Activated naive CD4-positive, alpha-beta T cell treated with anti-CD3 and anti-CD28 coated beads, Interleukin-2, amount 50 U/mL, for 16 hours (primary cell): ENCODE data around the gene UBLCP1.
"Not testable (repeated sequence)": the region's sequence is repeated elsewhere in the genome, so short reads cannot be mapped to it uniquely, and the experiment has no call there.

Experiments used
- DNase-seq: peaks from one replicate; pipeline ENCODE4 v3.0.0-alpha.2; 2020

UBLCP1 gene, protein sequence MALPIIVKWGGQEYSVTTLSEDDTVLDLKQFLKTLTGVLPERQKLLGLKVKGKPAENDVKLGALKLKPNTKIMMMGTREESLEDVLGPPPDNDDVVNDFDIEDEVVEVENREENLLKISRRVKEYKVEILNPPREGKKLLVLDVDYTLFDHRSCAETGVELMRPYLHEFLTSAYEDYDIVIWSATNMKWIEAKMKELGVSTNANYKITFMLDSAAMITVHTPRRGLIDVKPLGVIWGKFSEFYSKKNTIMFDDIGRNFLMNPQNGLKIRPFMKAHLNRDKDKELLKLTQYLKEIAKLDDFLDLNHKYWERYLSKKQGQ

GRCh38 chr5:159262859-159263568 lies at the start of gene UBLCP1:
UBLCP1 (plus strand) TSS chr5:159263290; CDS start chr5:159268916, 5,626 bp downstream.
- peak; percentile 75 for DNase-seq

DNA sequence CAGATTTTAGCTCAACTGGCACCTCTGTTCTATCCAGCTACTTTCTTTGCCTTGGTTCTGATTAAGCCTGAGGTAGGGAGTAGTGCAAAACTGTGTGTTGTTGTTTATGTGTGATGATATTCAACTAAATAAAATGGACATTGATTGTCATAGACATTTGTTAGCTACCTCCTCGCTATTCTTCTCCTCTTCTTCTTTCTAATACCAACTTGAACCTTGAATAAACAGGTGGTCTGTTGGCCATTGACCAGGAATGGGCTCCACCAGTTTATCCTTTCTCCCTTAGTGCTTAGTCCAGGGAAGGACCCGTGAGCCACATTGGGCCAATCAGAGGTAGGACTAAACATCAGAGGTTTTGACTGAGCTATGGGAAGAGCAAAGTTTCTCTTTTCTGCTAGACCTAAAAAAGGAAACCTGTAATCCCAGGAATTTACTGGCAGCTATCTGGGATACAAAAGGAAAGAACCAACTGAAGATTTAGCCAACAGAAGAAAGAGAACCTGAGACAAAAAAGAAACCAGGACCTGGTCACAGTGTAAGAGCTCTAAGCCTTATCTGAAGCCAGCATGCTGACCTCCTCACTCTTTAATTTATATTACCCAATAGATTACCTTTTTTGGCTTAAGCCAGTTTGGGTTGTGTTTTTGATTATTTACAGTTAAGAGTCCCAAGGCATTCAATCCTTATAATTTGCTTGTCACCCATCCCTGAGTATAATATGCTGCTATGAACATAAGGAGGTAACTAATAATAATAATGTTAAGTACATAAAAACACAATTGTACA lies 48.4 kb upstream of the UBLCP1 start:
- DNase-seq = no peak

GRCh38 chr5:159215886-159216285 lies 47.2 kb upstream of the UBLCP1 start:
- DNase-seq = no peak

- no peak for DNase-seq
These were observed 46.6 kb upstream of the UBLCP1 start for GRCh38 chr5:159216454-159216853.

DNA sequence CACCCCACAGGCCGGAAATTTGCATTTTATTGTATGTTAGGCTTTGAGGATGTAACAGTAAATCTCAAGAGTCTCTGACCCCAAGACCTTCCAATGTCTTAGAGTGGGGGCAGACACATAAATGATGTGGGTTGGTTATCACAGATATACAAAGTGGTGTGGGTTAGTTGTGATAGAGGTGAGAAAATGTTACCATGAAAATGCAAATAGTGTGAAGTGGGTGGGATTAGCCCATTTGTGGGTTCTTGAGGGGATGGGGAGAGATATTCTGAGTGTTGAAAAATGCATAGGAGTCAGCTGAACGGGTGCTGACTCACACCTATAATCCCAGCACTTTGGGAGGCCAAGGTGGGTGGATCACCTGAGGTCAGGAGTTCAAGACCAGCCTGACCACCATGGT lies 45.9 kb upstream of the UBLCP1 start:
- no peak for DNase-seq

GRCh38 chr5:159218595-159219023 lies 44.5 kb upstream of the UBLCP1 start:
- DNase-seq = no peak

- no peak for DNase-seq
These were observed 42.9 kb upstream of the UBLCP1 start for GRCh38 chr5:159220206-159220605.

DNA sequence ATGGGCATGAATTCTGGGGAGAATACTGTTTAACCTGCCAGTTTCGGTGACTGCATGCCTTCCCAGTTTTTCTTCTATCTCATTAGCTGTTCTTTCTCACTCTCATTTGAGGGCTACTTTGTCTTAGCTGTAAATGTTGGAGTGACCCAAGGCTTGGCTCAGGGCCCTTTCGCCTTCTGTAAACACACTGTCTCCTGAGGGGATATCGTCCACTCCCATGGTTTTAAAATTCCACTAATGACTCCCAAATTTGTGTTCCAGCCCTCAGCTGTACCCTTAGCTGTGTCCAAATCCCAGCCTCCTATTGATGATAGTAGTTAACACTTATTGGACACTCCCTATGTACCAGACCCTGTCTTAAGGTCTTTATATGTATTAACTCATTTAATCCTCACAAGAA lies 39.6 kb upstream of the UBLCP1 start:
- DNase-seq = no peak

DNA sequence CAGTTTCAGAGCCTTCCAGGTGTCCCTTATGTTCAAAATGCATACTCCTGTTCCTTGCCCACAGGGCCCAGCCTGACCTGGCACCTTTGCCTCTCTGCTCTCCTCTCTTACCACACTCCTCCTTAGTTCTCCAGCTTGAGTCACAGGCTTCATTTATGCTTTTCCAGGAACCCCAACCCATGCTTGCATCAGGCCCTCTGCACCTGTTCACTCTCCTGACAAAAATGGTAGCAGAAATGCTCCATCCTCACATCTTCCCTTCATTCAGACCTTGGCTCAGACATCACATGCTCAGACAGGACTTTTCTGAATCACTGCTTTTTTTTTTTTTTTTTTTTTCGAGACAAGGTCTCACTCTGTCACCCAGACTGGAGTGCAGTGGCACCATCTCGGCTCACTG lies 38.6 kb upstream of the UBLCP1 start:
- no peak for DNase-seq

DNA sequence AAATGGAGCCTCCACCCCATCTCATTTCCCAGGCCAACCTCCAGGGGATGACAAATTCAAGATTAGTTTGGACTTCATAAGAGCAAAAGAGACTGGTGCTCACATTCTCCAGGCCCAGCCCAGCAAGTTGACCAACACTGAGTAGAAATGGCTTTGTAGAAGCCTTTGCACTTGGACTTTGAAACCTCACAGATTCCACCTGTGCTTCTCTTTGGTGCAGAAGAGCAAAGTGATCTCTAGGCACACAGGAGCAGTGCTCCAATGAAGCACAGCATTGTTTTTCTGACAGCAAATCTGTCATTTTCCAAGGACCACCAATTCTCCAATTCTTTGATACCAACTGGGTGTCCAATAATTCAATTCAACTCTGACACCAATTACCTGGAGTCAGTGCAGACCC lies 36.6 kb upstream of the UBLCP1 start:
- DNase-seq = no peak

GRCh38 chr5:159227452-159227851 lies 35.6 kb upstream of the UBLCP1 start:
- DNase-seq = no peak

- DNase-seq = not testable (repeated sequence)
These were observed 35.0 kb upstream of the UBLCP1 start for GRCh38 chr5:159228097-159228496.

DNA sequence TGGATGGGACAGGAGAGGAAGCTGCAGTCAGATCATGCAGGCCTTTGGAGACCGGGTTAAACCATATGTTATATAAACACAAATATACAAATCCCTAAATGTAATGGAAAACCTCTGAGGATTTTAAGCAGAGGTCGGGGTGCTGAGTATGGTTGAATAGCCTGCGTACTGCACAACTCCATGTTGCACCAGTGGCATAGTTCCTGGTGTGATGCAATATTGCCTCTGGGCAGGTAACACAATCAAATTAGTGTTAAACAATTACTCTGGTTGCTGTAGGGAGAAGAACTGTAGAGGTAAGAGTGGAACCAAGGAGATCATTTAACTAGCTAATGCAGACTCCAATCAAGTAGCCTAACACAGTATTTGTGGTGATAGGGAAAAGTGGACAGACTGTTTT lies 32.4 kb upstream of the UBLCP1 start:
- no peak for DNase-seq

DNA sequence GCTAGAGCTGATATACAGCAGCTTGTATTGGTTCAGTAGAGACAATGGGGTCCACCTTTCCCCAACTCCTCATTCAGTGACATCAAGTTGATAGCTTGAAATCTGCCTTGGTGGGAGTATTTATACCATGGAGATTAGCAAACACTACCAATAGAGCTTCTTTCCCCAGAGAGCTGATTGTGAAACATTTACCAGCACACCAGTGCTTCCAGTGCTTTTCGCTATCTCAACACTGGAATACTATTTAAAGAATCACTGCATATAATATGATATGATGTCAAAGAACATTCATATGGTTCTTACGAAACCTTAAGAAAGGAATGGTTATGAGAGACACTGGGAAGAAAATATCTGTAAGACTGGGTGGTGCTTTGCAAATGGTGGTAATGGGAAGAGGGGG lies 31.9 kb upstream of the UBLCP1 start:
- no peak for DNase-seq

DNA sequence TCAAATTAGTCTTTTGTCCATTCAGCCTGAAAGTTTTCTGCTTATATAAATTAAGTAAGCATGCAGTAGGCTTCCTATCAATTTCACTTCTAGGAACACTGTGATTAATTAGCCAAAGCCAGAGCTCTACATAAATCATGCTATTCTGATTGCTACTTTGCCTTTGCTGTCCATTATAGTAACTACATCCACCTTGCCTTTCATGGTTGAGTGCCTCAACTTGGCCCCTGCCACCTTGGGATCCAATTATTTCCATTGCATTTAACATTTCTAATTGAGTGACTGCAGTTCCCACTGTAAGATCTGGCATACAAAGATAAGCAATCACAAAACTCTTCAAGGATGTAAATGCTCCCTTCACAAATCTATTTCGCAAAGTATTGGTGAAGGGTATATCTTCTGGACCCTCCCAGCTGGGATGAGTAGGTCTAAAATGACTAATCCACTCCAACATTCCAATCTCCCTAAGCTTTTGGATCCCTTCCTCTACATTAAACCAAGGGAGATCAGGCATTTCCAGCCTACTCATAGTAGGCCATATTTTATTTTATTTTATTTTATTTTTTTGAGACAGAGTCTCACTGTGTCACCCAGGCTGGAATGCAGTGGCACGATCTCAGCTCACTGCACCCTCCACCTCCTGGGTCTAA lies 27.1 kb upstream of the UBLCP1 start:
- not testable (repeated sequence) for DNase-seq

- DNase-seq = peak; percentile 12
These were observed 22.7 kb upstream of the UBLCP1 start for GRCh38 chr5:159240301-159240870.

DNA sequence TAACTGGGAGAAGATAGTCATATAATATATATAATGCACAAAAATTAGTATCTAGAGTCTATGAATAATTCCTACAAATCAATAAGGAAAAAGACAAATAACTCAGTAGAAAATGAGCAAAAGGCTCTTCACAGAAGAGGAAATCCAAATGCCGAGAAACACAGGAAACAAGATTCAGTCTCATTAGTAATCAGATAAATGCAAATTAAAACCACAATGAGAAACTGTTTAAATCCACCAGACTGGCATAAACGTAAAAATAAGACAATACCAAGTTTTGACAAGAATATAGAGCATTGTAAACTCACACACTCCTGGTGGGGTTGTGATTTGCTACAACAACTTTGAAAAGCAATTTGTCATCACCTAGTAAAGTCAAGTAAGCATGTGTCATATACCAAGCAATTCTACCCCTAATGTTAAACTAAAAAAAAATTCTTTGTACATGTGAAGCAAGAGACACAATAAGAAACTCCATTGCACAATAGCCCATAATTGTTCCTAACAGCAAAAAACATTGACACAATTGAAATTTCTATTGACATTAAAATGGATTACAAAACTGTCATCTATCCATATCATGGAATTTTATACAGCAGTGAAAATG lies 21.0 kb upstream of the UBLCP1 start:
- DNase-seq = no peak

DNA sequence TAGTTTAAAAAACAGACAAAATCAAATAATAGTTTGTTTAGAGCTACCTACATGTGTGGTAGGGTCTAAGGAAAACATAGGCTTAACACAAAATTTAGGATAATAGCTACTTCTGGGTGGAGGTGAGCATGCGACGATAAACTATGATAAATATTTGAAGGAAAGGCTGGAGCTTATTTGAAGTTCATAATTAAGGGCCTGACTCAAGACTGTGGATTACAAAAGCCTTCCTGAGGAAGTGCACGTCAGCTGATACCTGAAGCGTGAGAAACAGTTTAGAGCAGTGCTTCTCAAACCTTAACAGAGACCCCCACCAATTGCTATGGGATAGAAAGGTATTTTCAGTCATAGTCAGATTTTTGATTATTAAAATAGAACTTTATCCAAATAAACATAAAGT lies 20.4 kb upstream of the UBLCP1 start:
- no peak for DNase-seq

DNA sequence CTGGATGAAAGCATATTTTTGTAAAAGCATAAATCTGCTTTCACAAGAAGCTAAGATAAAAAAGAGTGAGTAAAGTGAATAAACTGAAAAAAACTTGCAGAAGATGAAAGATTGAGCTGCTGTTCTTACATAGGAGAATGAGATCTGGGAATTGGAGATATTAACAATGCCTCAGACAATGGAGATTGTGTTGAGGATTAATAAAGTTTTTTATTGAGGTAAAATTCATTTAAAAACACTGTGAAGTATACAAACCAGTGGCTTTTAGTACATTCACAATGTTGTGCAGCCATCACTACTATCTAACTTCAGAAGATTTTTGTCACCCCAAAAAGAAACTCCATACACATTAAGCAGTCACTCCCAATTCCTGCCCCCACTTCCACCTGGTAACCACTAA lies 19.7 kb upstream of the UBLCP1 start:
- no peak for DNase-seq

DNA sequence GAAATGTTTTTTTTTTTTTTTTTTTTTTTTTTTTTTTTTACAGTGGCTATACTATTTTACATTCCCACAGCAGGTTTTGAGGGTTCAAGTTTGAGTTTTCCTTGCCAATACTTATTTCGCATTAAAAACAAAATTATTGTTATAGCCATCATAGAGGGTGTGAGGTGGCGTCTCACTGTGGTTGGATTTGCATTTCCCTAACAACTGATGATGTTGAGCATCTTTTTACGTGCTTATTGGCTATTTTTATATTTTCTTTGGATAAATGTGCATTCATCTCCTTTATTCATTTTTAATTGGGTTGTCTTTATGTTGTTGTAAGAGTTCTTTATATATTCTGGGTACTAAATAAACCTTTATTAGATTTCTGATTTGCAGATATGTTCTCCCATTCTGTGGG lies 18.9 kb upstream of the UBLCP1 start:
- DNase-seq = no peak

DNA sequence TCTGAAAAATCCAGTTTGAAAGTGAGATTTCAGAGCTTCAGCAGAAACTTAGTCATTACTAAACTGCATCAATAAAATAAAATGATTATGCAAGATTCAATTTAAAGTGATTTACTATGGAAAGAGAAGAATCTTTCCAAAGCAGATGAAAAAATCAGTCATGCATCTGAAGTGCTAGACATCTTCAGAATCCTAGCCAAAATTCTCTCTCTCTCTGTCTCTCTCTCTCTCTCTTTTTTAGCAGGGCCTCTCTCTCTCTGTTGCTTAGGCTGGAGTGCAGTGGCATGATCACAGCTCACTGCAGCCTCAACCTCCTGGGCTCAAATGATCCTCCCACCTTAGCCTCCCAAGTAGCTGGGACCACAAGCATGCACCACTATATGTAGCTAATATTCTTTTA lies 18.2 kb upstream of the UBLCP1 start:
- no peak for DNase-seq

- no peak for DNase-seq
These were observed 13.9 kb upstream of the UBLCP1 start for GRCh38 chr5:159249158-159249557.
